Gastrocnemius medialis (tissue), 4 donors: Measurements from ENCODE around the gene ZFYVE27. TPM values are rescaled to one million over a fixed set of nuclear protein-coding genes. Genes with fewer than 3 reads are reported as not detected.

ENCODE experiments used
- ATAC-seq, 2 donors: fragments of 150-250 bp; one replicate each; pipeline ENCODE4 v1.9.1; 2016
- DNase-seq, 2 donors: peaks; one replicate each; pipeline ENCODE4 v3.0.0-alpha.2; 2019
- H3K27ac ChIP-seq, 4 donors: fragments of 200-600 bp; sonication (generic); 1 replicate in 1 of 4; 2 replicates in 3 of 4; pipeline ENCODE4 v1.5.1; 2016 to 2018; ENCODE audit warnings: mild to moderate bottlenecking in 2 of 4, moderate library complexity in 1 of 4
- H3K27me3 ChIP-seq, 3 donors: fragments of 200-600 bp; sonication (generic) in 2 of 3; 1 replicate in 1 of 3; 2 replicates in 2 of 3; pipeline versions ENCODE4 v1.5.1 to v1.6.0; 2016 to 2019; ENCODE audit warnings: mild to moderate bottlenecking in 1 of 3, moderate library complexity in 1 of 3
- H3K36me3 ChIP-seq, 2 donors: fragments of 200-600 bp; sonication (generic) in 1 of 2; one replicate each; pipeline ENCODE4 v1.5.1; 2017 to 2018
- H3K4me1 ChIP-seq, 2 donors: fragments of 200-600 bp; sonication (generic) in 1 of 2; one replicate each; pipeline ENCODE4 v1.5.1; 2016 to 2017; ENCODE audit warnings: mild to moderate bottlenecking in 2 of 2
- H3K4me3 ChIP-seq, 4 donors: fragments of 200-600 bp; sonication (generic) in 3 of 4; 1 replicate in 1 of 4; 2 replicates in 3 of 4; pipeline ENCODE4 v1.5.1; 2016 to 2019; ENCODE audit warnings: mild to moderate bottlenecking in 2 of 4
- H3K9me3 ChIP-seq, 3 donors: fragments of 200-600 bp; sonication (generic) in 2 of 3; 1 replicate in 1 of 3; 2 replicates in 2 of 3; pipeline ENCODE4 v1.5.1; 2016 to 2019
- POLR2A ChIP-seq, 2 donors: fragments of 450-650 bp; IDR thresholded peaks; one replicate each; pipeline ENCODE4 v1.6.1; 2017; ENCODE audit warnings: antibody characterized with exemption in 2 of 2, mild to moderate bottlenecking in 2 of 2, moderate library complexity in 2 of 2
- in situ Hi-C, 4 donors: fragments of 200-750 bp; cut with MboI; loops; one replicate each; pipeline versions ENCODE4 v1.15.0 to v1.8.0; 2017; ENCODE audit warnings: low sequenced_read_pairs in 4 of 4
- intact Hi-C: fragments of 100-400 bp; cut with DNase I; formaldehyde crosslinking; loops from one replicate; pipeline ENCODE4 v1.15.1; 2023; ENCODE audit warnings: low total_unique reads
- total RNA-seq, 4 donors: library from RNA; depleted of rRNA; stranded (reverse); fragments of >200 nt; gene quantifications; one replicate each; pipeline versions ENCODE4 v1.1.0 to v1.2.3, GENCODE V29; 2016
- TF ChIP-seq, protein P1 (sequence below), 5 experiments: fragments of 450-650 bp in 3 of 5; fragments of 200-600 bp in 2 of 5; sonication (generic) in 2 of 5; IDR thresholded peaks in 4 of 5; conservative IDR thresholded peaks in 1 of 5; 1 replicate in 4 of 5; 2 replicates in 1 of 5; pipeline ENCODE4 v1.5.1; 2016 to 2019; ENCODE audit warnings: antibody characterized with exemption in 5 of 5, mild to moderate bottlenecking in 3 of 5, moderate library complexity in 3 of 5

The ZFYVE27 gene
- total RNA-seq, 4 donors from 2014 or later = 7.6 to 14.9 (median 11.6) TPM

DNA sequence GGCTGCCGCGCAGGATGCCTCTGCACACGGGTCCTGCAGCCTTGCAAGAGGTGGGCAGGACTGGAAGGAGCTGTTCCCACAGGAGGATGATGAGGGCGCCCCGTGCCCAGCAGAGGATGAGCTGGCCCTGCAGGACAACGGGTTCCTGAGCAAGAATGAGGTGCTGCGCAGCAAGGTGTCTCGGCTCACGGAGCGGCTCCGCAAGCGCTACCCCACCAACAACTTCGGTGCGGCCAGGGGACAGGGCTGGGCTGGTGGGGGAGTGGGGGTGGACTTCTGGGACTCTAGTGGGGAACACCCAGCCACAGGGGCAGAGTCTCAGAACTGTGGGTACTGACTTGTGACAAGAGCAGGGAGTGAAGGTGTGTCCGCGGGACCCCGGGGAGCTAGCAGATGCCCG is 16.0 kb downstream of the ZFYVE27 start:
- Histone ChIP-seq H3K27me3 (no peaks in the 10 kb centered on the region), H3K27ac (no peak overlapping the region), H3K36me3 (peaks cover 2 to 98% of the 10 kb centered on the region in 2 donors), H3K4me3 (no peak overlapping the region), H3K9me3 (no peaks in the 10 kb centered on the region), H3K4me1 (no peaks in the 10 kb centered on the region)
- DNase-seq = no peak
- no peak for ATAC-seq
- intact Hi-C loops (no loop called here), in situ Hi-C loops (loop anchor here in 1 of 4 donors (25.0 kb wide), 1 partner anchor 284 kb away; the partner anchor contains the start of gene CRTAC1)
- TF ChIP-seq POLR2A (IDR thresholded peaks at IDR 0.05) = no peak
- TF ChIP-seq, protein P1, sequence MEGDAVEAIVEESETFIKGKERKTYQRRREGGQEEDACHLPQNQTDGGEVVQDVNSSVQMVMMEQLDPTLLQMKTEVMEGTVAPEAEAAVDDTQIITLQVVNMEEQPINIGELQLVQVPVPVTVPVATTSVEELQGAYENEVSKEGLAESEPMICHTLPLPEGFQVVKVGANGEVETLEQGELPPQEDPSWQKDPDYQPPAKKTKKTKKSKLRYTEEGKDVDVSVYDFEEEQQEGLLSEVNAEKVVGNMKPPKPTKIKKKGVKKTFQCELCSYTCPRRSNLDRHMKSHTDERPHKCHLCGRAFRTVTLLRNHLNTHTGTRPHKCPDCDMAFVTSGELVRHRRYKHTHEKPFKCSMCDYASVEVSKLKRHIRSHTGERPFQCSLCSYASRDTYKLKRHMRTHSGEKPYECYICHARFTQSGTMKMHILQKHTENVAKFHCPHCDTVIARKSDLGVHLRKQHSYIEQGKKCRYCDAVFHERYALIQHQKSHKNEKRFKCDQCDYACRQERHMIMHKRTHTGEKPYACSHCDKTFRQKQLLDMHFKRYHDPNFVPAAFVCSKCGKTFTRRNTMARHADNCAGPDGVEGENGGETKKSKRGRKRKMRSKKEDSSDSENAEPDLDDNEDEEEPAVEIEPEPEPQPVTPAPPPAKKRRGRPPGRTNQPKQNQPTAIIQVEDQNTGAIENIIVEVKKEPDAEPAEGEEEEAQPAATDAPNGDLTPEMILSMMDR (IDR thresholded peaks at IDR 0.05 in 4 of 5, conservative IDR thresholded peaks at IDR 0.05 in 1 of 5) = no peak

DNA sequence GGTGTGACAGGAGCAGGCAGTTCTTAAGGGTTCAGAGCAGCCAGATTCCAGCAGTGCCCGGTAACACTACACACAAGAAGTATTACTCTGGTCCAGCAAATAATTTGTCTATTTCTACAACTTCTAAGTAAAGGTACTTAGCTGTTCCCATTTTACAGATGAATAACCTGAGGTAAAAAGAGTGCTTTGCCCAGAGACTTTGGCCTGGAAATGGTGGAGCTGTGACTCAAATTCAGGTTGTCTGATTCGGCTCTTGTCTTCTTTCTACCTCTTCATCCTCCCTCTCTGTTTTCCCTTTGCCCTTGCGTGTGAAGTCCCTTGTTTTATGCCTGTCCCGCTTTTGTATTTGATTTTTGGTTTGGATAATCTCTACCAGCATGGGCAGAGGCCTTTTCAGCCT is 17.8 kb downstream of the ZFYVE27 start:
- H3K27me3 ChIP-seq = no peaks in the 10 kb centered on the region
- H3K4me1 ChIP-seq = no peaks in the 10 kb centered on the region
- ATAC-seq = no peak
- H3K4me3 ChIP-seq = no peak overlapping the region
- no peak for TF ChIP-seq POLR2A (IDR thresholded peaks at IDR 0.05)
- TF ChIP-seq, protein P1 (IDR thresholded peaks at IDR 0.05 in 4 of 5, conservative IDR thresholded peaks at IDR 0.05 in 1 of 5) = no peak
- intact Hi-C loops = no loop called here
- no peak for DNase-seq
- H3K27ac ChIP-seq = no peak overlapping the region
- no peaks in the 10 kb centered on the region for H3K9me3 ChIP-seq
- in situ Hi-C loops = loop anchor here in 1 of 4 donors (25.0 kb wide), 1 partner anchor 283 kb away; the partner anchor contains the start of gene CRTAC1
- peaks cover 2 to 88% of the 10 kb centered on the region in 2 donors for H3K36me3 ChIP-seq

DNA sequence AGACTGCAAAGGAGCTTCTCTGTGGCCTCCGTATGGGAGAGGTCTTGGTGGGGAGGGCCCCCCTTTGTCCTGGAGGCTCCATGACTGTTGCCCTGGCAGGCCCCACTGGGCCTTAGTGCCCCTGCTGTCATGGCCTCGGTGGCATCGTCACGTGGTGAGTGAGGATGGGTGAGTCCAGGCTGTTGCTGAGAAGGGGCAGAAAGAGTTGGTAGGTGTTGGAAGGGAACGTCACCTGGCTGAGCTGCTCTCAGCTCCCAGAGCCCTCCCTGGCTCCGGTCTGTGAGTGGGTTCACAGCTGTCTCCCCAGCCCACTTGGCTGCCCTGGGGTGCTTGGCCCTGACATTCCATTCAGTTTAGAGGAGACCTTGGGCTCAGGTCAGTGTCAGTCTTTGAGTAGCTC is 18.8 kb downstream of the ZFYVE27 start:
- Histone ChIP-seq H3K27ac (no peak overlapping the region), H3K27me3 (no peaks in the 10 kb centered on the region), H3K4me1 (no peaks in the 10 kb centered on the region), H3K9me3 (no peaks in the 10 kb centered on the region), H3K4me3 (no peak overlapping the region), H3K36me3 (peaks cover 2 to 86% of the 10 kb centered on the region in 2 donors)
- intact Hi-C loops = no loop called here
- no peak for DNase-seq
- in situ Hi-C loops = loop anchor here in 1 of 4 donors (25.0 kb wide), 1 partner anchor 282 kb away; the partner anchor contains the start of gene CRTAC1
- no peak for TF ChIP-seq POLR2A (IDR thresholded peaks at IDR 0.05)
- TF ChIP-seq, protein P1 (IDR thresholded peaks at IDR 0.05 in 4 of 5, conservative IDR thresholded peaks at IDR 0.05 in 1 of 5) = no peak
- ATAC-seq = no peak

DNA sequence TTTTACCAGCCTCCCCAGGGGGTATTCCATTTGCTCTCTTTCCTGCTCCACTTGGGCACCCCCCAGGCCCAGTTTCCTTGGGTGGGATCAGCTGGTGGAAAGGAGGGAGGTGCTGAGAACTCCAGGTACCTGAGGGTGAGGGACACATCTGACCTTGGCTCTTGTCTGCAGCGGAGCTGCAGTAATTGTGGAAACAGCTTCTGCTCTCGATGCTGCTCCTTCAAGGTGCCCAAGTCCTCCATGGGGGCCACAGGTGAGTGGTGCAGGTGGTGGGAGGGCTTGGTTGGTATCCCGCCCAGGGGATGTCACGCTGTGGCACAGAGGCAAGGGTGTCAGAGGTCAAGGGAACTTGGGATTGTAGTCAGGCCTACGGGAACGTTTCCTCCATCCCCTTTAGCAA is 20.5 kb downstream of the ZFYVE27 start:
- Histone ChIP-seq H3K27ac (no peak overlapping the region), H3K4me3 (no peak overlapping the region), H3K27me3 (no peaks in the 10 kb centered on the region), H3K9me3 (no peaks in the 10 kb centered on the region), H3K4me1 (no peaks in the 10 kb centered on the region), H3K36me3 (peaks cover 0 to 68% of the 10 kb centered on the region in 2 donors)
- TF ChIP-seq, protein P1 (IDR thresholded peaks at IDR 0.05 in 4 of 5, conservative IDR thresholded peaks at IDR 0.05 in 1 of 5) = no peak
- no peak for TF ChIP-seq POLR2A (IDR thresholded peaks at IDR 0.05)
- no peak for ATAC-seq
- in situ Hi-C loops = loop anchor here in 1 of 4 donors (25.0 kb wide), 1 partner anchor 280 kb away; the partner anchor contains the start of gene CRTAC1
- no peak for DNase-seq
- intact Hi-C loops = no loop called here
